GM21825 (cell line): ENCODE measurements around the gene SLC25A45.
"Not testable (repeated sequence)": the region's sequence is repeated elsewhere in the genome, so short reads cannot be mapped to it uniquely, and the experiment has no call there.

ENCODE experiments used
- ATAC-seq: cut with Tn5 transposase; IDR thresholded peaks from one replicate; pipeline ENCODE4 v1.9.1; 2021; ENCODE audit warnings: mild to moderate bottlenecking, moderate library complexity; ENCODE audit not compliant: unreplicated experiment

The SLC25A45 gene

GRCh38 chr11:65421794-65422632, 39.6 kb upstream of the SLC25A45 start:
- peak; percentile 28 for ATAC-seq

- no peak for ATAC-seq
These were observed 38.7 kb upstream of the SLC25A45 start for GRCh38 chr11:65420979-65421793.

DNA sequence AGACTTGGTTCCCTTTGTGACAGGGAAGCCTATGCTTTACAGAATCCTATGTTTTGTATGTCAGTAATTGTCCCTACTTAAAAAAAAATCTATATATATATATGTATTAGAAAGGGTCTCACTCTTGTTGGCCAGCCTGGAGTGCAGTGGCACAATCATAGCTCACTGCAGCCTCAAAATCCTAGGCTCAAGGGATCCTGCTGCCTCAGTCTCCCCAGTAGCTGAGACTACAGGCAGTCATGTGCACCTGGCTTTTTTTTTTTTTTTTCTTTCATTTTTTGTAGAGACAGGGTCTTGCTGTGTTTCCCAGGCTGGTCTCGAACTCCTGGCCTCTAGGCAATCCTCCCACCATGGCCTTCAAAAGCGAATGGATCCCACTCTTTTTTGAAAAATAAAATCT, 38.1 kb upstream of the SLC25A45 start:
- no peak for ATAC-seq

DNA sequence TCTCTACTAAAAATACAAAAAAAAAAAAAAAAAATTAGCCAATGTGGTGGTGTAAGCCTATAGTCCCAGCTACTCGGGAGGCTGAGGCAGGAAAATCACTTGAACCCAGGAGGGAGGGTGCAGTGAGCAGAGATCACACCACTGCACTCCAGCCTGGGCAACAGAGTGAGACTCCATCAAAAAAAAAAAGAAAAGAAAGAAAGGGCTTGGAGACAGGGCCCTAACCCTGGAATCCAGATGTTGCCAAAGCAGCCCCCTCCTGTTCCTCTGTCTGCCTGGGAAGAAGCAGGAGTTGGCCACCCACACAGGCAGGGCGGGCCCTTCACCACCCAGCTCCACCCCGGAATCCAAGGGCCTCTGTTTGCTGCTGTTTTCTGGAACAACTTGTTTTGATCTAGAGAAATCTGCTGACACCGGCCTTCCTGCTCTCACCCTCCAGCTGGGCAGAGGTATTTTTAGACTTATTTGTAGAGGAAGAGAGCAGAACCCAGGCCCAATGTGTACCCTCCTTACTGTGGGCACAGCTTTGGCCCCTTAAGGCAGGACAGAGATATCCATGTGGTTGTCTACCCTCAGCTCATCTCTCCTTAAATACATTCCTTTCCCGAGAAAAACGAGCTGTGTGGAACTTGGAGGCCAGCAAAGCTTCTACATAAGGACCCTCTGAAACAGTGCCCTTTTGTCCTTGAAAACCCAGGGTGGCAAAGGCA, 37.5 kb upstream of the SLC25A45 start:
- no peak for ATAC-seq

- no peak for ATAC-seq
These were observed 37.0 kb upstream of the SLC25A45 start for GRCh38 chr11:65419460-65419771.

DNA sequence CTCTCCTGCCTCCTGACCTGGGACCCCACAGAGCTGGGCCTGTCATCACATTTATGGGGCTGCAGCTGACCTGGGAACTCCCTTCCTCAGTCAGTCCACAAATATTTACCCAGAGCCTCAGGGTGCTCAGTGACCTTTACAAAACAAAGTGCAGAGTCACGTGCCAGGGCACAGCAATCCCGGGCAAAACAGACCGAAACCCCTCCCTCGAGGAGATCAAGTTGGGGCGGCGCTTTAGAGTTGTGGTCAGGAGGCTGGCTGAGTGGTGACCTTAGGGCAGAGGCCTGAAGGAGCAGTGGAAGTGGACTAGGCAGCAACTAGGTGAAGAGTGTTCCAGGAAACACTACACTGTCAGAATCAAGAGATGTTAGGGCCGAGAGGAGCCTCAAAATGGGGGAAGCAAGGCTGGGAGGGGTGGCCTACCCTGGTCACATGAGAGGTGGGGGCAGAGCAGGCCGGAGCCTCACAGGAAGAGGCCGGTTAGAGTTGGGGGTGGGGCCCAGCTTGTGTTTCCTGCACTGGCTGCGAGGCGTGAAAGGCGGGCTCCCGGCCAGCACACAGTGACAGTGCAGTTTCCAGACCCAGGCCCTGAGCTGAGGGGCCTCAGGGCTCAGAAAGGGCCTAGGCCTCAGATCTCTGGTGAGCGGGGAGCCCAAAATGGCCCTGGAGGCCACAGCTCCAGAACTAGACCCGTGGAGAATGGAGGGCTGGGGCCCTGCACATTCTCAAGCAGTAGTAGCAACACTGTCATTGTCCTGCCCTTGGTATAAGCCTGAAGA, 36.4 kb upstream of the SLC25A45 start:
- ATAC-seq: peak; percentile 43

- ATAC-seq: no peak
These were observed 35.9 kb upstream of the SLC25A45 start for GRCh38 chr11:65418431-65418680.

GRCh38 chr11:65417702-65418430, 35.4 kb upstream of the SLC25A45 start:
- ATAC-seq: no peak

GRCh38 chr11:65416841-65417701, 34.6 kb upstream of the SLC25A45 start:
- ATAC-seq: no peak

DNA sequence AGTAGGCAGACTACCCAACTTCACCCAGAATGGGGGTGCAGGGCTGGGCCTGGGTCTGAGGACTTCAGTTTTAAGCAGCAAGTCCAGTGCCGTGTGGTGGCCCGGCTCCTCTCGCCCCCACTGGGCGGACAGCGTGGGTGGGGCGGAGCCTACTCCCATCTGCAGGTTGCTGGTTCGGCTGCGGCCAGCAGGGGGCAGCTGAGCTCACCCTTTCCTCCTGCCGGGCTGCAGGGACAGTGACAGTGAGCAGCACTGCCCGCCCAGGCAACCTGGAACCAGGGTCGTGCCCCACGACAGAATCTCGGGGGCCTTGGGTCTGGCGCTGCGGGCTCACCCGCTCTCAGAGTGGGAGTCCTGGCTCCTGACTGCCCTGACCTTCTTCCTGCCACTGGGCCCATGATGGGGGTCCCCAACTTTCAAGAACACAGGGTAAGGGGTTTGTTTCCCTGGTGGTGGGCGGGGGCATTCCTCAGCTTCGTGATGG, 33.9 kb upstream of the SLC25A45 start:
- ATAC-seq: peak; percentile 25

DNA sequence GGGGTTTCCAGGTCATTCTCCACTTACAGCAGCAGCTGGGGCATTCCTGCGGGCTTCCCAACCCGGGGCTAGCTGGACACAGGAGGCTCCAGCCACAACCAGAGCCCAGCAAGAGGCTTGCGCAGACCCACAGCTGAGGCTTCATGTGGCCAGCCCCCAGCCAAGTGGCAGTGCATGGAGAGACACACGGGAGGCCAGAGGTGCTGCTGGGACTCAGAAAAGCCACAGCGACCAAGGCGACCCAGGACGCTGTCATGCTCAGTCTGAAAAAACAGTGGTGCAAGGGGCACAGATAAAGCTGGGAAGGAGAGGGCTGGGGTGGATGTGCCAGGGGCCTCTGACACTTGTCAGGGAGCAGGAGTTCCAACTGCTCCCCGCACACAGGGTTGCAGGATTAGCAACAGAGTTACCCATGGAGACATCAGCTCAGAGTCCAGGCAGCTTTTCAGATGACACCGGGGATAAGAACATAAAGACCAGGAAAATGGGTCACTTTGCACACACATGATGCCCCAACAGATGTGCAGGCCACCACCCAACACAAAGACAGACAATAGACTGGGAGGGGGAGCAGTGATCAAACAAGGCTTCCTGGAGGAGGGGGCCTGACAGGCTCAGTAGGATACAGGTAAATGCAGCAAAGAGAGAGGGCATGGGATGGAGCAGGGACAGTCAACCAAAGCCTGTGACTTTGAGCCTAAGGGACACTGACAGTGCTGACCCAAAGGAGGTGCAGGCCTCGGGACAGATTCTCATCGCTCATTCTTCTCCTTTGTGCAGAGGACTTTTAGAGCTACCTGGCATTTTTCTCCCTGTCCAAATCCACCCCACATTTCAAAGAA, 33.3 kb upstream of the SLC25A45 start:
- ATAC-seq: no peak

GRCh38 chr11:65414776-65415498, 32.5 kb upstream of the SLC25A45 start:
- ATAC-seq: no peak

DNA sequence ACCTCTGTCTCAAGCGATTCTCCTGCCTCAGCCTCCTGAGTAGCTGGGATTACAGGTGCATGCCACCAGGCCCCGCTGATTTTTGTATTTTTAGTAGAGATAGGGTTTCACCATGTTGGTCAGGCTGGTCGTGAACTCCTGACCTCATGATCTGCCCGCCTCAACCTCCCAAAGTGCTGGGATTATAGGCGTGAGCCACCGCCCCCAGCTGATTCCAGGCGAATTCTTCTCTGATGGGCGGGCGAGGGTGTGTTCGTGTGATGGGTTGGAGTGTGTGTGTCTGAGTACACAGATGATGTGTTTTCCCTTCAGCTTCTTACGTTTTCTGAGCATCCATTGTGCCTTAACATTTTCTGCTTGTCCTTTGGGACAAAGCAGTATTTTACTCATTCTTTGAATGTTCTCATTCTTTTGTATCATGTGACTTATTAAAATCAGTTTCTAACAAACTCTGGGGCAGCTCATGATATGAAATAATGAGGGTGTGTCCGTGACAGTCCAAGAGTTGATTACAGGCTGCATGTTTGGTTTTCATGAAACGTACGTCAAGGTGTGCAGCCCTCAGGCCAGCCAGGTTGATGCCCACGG, 30.7 kb upstream of the SLC25A45 start:
- not testable (repeated sequence) for ATAC-seq

- ATAC-seq: no peak
These were observed 30.0 kb upstream of the SLC25A45 start for GRCh38 chr11:65412271-65413076.

DNA sequence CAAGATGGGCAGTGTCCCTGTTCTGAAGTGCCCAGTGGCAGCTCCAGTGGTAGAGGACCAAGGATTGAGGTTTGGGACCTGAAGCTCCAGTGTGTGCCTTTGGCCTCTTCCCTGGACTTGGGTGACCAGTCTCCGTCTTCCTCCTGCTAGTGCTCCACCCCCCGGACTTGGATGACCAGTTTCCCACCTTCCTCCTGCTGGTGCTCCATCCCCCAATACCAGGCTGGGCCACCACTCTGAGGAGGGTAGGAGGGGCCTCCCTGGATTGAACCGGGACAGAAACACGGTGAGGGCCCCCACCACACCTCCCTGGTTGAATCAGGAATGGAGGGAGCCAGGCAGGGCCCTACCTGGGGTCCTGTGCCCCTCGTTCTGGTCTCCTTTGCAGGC, 29.2 kb upstream of the SLC25A45 start:
- no peak for ATAC-seq

GRCh38 chr11:65410936-65411680, 28.7 kb upstream of the SLC25A45 start:
- ATAC-seq: no peak
